ENCODE measurements around the gene TCN2. TPM values are rescaled to one million over a fixed set of nuclear protein-coding genes. Genes with fewer than 3 reads are reported as not detected.

Gene TCN2
- total RNA-seq, 1 donor from 2014 or later: 0.68 TPM

GRCh38 chr22:30569674-30570202 lies 37.2 kb upstream of the TCN2 start:
- no peak overlapping the region for H3K27ac Mint-ChIP-seq
- H3K27me3 Mint-ChIP-seq (ENCODE audit: low read depth): peaks cover 6% of the 10 kb centered on the region
- no peaks in the 10 kb centered on the region for H3K4me1 Mint-ChIP-seq (ENCODE audit: low read depth)
- H3K4me3 Mint-ChIP-seq (ENCODE audit: low read depth): no peak overlapping the region
- no peak for DNase-seq (ENCODE audit: low spot score)
- H3K36me3 Mint-ChIP-seq (ENCODE audit: low read depth): no peaks in the 10 kb centered on the region
- H3K9me3 Mint-ChIP-seq: no peaks in the 10 kb centered on the region
- intact Hi-C loops (cut with micrococcal nuclease): no loop called here

- H3K9me3 Mint-ChIP-seq: no peaks in the 10 kb centered on the region
Measured at GRCh38 chr22:30572210-30572609, 34.8 kb upstream of the TCN2 start.

GRCh38 chr22:30572840-30573593 lies 34.0 kb upstream of the TCN2 start:
- Mint-ChIP-seq H3K36me3 (ENCODE audit: low read depth) (peaks cover 31% of the 10 kb centered on the region), H3K4me1 (ENCODE audit: low read depth) (no peaks in the 10 kb centered on the region), H3K27me3 (ENCODE audit: low read depth) (peaks cover 6% of the 10 kb centered on the region), H3K4me3 (ENCODE audit: low read depth) (no peak overlapping the region), H3K27ac (no peak overlapping the region), H3K9me3 (no peaks in the 10 kb centered on the region)
- intact Hi-C loops (cut with micrococcal nuclease): no loop called here
- no peak for DNase-seq (ENCODE audit: low spot score)

More at GRCh38 chr22:30572210-30572609, 34.8 kb upstream of the TCN2 start:
- no peak for DNase-seq (ENCODE audit: low spot score)
- H3K36me3 Mint-ChIP-seq (ENCODE audit: low read depth): peaks cover 23% of the 10 kb centered on the region
- H3K4me3 Mint-ChIP-seq (ENCODE audit: low read depth): no peak overlapping the region
- intact Hi-C loops (cut with micrococcal nuclease): no loop called here
- peaks cover 6% of the 10 kb centered on the region for H3K27me3 Mint-ChIP-seq (ENCODE audit: low read depth)
- H3K27ac Mint-ChIP-seq: no peak overlapping the region
- no peaks in the 10 kb centered on the region for H3K4me1 Mint-ChIP-seq (ENCODE audit: low read depth)

GRCh38 chr22:30573594-30574094 lies 33.3 kb upstream of the TCN2 start:
- H3K9me3 Mint-ChIP-seq: no peaks in the 10 kb centered on the region
- no peak for DNase-seq (ENCODE audit: low spot score)
- no peak overlapping the region for H3K4me3 Mint-ChIP-seq (ENCODE audit: low read depth)
- intact Hi-C loops (cut with micrococcal nuclease): no loop called here
- no peak overlapping the region for H3K27ac Mint-ChIP-seq
- H3K36me3 Mint-ChIP-seq (ENCODE audit: low read depth): peaks cover 36% of the 10 kb centered on the region
- H3K4me1 Mint-ChIP-seq (ENCODE audit: low read depth): no peaks in the 10 kb centered on the region
- peaks cover 6% of the 10 kb centered on the region for H3K27me3 Mint-ChIP-seq (ENCODE audit: low read depth)

- no peak within 1 kb of the TSS for H3K4me3 Mint-ChIP-seq (ENCODE audit: low read depth)
- intact Hi-C loops (cut with micrococcal nuclease): no loop called here
- peaks cover 6% of the 10 kb centered on the region for H3K27me3 Mint-ChIP-seq (ENCODE audit: low read depth)
- no peaks in the 10 kb centered on the region for H3K4me1 Mint-ChIP-seq (ENCODE audit: low read depth)
- no peak within 1 kb of the TSS for H3K27ac Mint-ChIP-seq
- H3K9me3 Mint-ChIP-seq: no peaks in the 10 kb centered on the region
- DNase-seq (ENCODE audit: low spot score): no peak
- H3K36me3 Mint-ChIP-seq (ENCODE audit: low read depth): peaks cover 43% of the 10 kb centered on the region
Measured at GRCh38 chr22:30574095-30574981, 32.6 kb upstream of the TCN2 start, which contains the start of gene GAL3ST1. TSS of gene GAL3ST1 (minus strand) at chr22:30574665. CDS start at chr22:30557392, 17,273 bp downstream.

GRCh38 chr22:30574997-30575671 lies 31.8 kb upstream of the TCN2 start:
- no peak overlapping the region for H3K27ac Mint-ChIP-seq
- H3K36me3 Mint-ChIP-seq (ENCODE audit: low read depth): peaks cover 51% of the 10 kb centered on the region
- no peaks in the 10 kb centered on the region for H3K4me1 Mint-ChIP-seq (ENCODE audit: low read depth)
- no peak overlapping the region for H3K4me3 Mint-ChIP-seq (ENCODE audit: low read depth)
- no peak for DNase-seq (ENCODE audit: low spot score)
- intact Hi-C loops (cut with micrococcal nuclease): no loop called here
- H3K27me3 Mint-ChIP-seq (ENCODE audit: low read depth): peaks cover 6% of the 10 kb centered on the region
- H3K9me3 Mint-ChIP-seq: no peaks in the 10 kb centered on the region

- intact Hi-C loops (cut with micrococcal nuclease): no loop called here
- Mint-ChIP-seq H3K4me1 (ENCODE audit: low read depth) (no peaks in the 10 kb centered on the region), H3K4me3 (ENCODE audit: low read depth) (no peak overlapping the region), H3K27me3 (ENCODE audit: low read depth) (peaks cover 6% of the 10 kb centered on the region), H3K27ac (no peak overlapping the region), H3K9me3 (no peaks in the 10 kb centered on the region), H3K36me3 (ENCODE audit: low read depth) (peaks cover 58% of the 10 kb centered on the region)
- no peak for DNase-seq (ENCODE audit: low spot score)
Measured at GRCh38 chr22:30575859-30576258, 31.1 kb upstream of the TCN2 start.

GRCh38 chr22:30578481-30578880 lies 28.5 kb upstream of the TCN2 start:
- Mint-ChIP-seq H3K27ac (no peak overlapping the region), H3K36me3 (ENCODE audit: low read depth) (peaks cover 69% of the 10 kb centered on the region), H3K4me3 (ENCODE audit: low read depth) (no peak overlapping the region), H3K27me3 (ENCODE audit: low read depth) (peaks cover 4% of the 10 kb centered on the region), H3K4me1 (ENCODE audit: low read depth) (no peaks in the 10 kb centered on the region), H3K9me3 (no peaks in the 10 kb centered on the region)
- no peak for DNase-seq (ENCODE audit: low spot score)
- intact Hi-C loops (cut with micrococcal nuclease): no loop called here

- intact Hi-C loops (cut with micrococcal nuclease): no loop called here
- Mint-ChIP-seq H3K27ac (no peak overlapping the region), H3K36me3 (ENCODE audit: low read depth) (peaks cover 76% of the 10 kb centered on the region)
Measured at GRCh38 chr22:30580896-30581295, 26.1 kb upstream of the TCN2 start.

GRCh38 chr22:30582051-30582450 lies 24.9 kb upstream of the TCN2 start:
- intact Hi-C loops (cut with micrococcal nuclease): no loop called here
- Mint-ChIP-seq H3K27me3 (ENCODE audit: low read depth) (no peaks in the 10 kb centered on the region), H3K4me1 (ENCODE audit: low read depth) (no peaks in the 10 kb centered on the region), H3K27ac (no peak overlapping the region), H3K36me3 (ENCODE audit: low read depth) (peaks cover 76% of the 10 kb centered on the region), H3K9me3 (no peaks in the 10 kb centered on the region), H3K4me3 (ENCODE audit: low read depth) (no peak overlapping the region)
- DNase-seq (ENCODE audit: low spot score): no peak

More at GRCh38 chr22:30580896-30581295, 26.1 kb upstream of the TCN2 start:
- no peaks in the 10 kb centered on the region for H3K9me3 Mint-ChIP-seq
- H3K4me3 Mint-ChIP-seq (ENCODE audit: low read depth): no peak overlapping the region
- no peak for DNase-seq (ENCODE audit: low spot score)
- H3K27me3 Mint-ChIP-seq (ENCODE audit: low read depth): no peaks in the 10 kb centered on the region
- H3K4me1 Mint-ChIP-seq (ENCODE audit: low read depth): no peaks in the 10 kb centered on the region

- no peak overlapping the region for H3K4me3 Mint-ChIP-seq (ENCODE audit: low read depth)
- no peak overlapping the region for H3K27ac Mint-ChIP-seq
- no peaks in the 10 kb centered on the region for H3K27me3 Mint-ChIP-seq (ENCODE audit: low read depth)
- peaks cover 76% of the 10 kb centered on the region for H3K36me3 Mint-ChIP-seq (ENCODE audit: low read depth)
- H3K4me1 Mint-ChIP-seq (ENCODE audit: low read depth): no peaks in the 10 kb centered on the region
- no peaks in the 10 kb centered on the region for H3K9me3 Mint-ChIP-seq
- DNase-seq (ENCODE audit: low spot score): no peak
- intact Hi-C loops (cut with micrococcal nuclease): no loop called here
Measured at GRCh38 chr22:30582788-30583545, 24.0 kb upstream of the TCN2 start.

- H3K27me3 Mint-ChIP-seq (ENCODE audit: low read depth): no peaks in the 10 kb centered on the region
- peaks cover 72% of the 10 kb centered on the region for H3K36me3 Mint-ChIP-seq (ENCODE audit: low read depth)
- no peak overlapping the region for H3K27ac Mint-ChIP-seq
- H3K4me3 Mint-ChIP-seq (ENCODE audit: low read depth): no peak overlapping the region
- H3K9me3 Mint-ChIP-seq: no peaks in the 10 kb centered on the region
- intact Hi-C loops (cut with micrococcal nuclease): no loop called here
- peaks cover 3% of the 10 kb centered on the region for H3K4me1 Mint-ChIP-seq (ENCODE audit: low read depth)
- no peak for DNase-seq (ENCODE audit: low spot score)
Measured at GRCh38 chr22:30584441-30584840, 22.5 kb upstream of the TCN2 start.

Data from activated T-helper 2 cell treated with anti-CD3 and anti-CD28 coated beads, Interferon-gamma antibody, Interleukin-2, Interleukin-4, amounts not matched to agents 10 μg/mL and 5 μg/mL and 100 μg/mL, durations not matched to agents 14 hours and 24 hours and 36 hours (primary cell).